Testis (tissue), 2 donors: ENCODE measurements around the gene PPP2R3C.

ENCODE experiments used
- CTCF ChIP-seq, 3 experiments: fragments of 450-650 bp in 2 of 3; fragments of 200-600 bp in 1 of 3; sonication (generic) in 1 of 3; IDR thresholded peaks; one replicate each; pipeline ENCODE4 v1.5.1; 2016 to 2019; ENCODE audit warnings: antibody characterized with exemption in 3 of 3, mild to moderate bottlenecking in 2 of 3, moderate library complexity in 1 of 3
- POLR2A ChIP-seq: fragments of 450-650 bp; IDR thresholded peaks from one replicate; pipeline ENCODE4 v1.6.1; 2017; ENCODE audit warnings: antibody characterized with exemption, mild to moderate bottlenecking, moderate library complexity

GRCh38 chr14:35046048-35046750 is 75.6 kb downstream of the PPP2R3C start, which contains the start of gene FAM177A1:
- TF ChIP-seq CTCF (IDR thresholded peaks at IDR 0.05) (no peak), POLR2A (peak; percentile 73)
